ENCODE results near the gene MTFR1L.

- TF ChIP-seq CTCF (IDR thresholded peaks at IDR 0.05) (no peak), POLR2A (IDR thresholded peaks at IDR 0.05) (no peak)
These were observed 53.0 kb downstream of the MTFR1L start for GRCh38 chr1:25872713-25873112.

Measured in vagina (tissue), 2 donors.